ENCODE data around the gene KRTAP10-5. TPM values are rescaled to one million over a fixed set of nuclear protein-coding genes. Genes with fewer than 3 reads are reported as not detected.

Gene KRTAP10-5
- total RNA-seq, 1 donor from 2014 or later, result not detected

- H3K4me3 ChIP-seq (ENCODE audit: low read depth, low read length), result no peak overlapping the region
- no peak for DNase-seq (ENCODE audit: low read depth)
- TF ChIP-seq CTCF (conservative IDR thresholded peaks at IDR 0.05; ENCODE audit: low read depth, low read length), result no peak
Observed at GRCh38 chr21:44619886-44620285, 39.5 kb upstream of the KRTAP10-5 start.

DNA sequence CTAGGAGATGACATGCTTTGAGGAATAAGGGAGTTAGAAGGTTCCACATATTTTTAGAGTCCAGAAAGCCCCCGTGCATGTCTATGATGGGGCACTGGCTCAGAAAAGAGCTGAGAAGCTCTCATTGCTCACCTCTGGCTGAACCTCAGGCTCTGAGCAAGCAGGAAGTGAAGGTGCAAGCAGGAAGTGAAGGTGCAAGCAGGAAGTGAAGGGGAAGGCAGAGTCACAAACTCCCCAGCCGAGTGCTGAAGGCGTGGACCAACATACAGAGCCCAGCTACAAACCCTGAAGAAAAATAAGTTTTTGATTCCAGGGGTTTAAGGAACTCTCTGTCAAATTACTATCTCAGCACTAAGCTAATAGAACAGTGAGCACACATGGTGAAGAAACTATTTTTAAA is 38.5 kb upstream of the KRTAP10-5 start:
- no peak for TF ChIP-seq CTCF (conservative IDR thresholded peaks at IDR 0.05; ENCODE audit: low read depth, low read length)
- DNase-seq (ENCODE audit: low read depth), result no peak
- no peak overlapping the region for H3K4me3 ChIP-seq (ENCODE audit: low read depth, low read length)

DNA sequence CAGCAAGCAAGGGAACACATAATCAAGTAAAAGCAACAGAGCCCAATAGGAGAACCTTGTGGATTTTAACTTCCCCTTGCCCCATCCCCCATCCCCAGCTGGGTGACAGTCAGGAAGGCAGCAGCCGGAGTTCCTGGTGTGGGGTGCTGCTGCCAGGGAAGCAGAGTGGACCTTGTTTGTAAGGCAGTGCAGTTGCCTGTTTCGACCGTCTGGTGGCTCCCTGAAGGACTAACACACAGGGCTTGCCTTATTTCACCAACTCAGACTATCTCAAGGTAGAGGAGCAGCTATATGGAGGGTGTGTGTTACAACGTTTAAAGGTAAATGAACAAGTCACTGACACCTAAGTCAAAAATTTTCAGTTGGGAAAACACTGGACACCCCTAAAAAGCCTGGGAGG is 38.1 kb upstream of the KRTAP10-5 start:
- H3K4me3 ChIP-seq (ENCODE audit: low read depth, low read length), result no peak overlapping the region
- DNase-seq (ENCODE audit: low read depth), result no peak
- no peak for TF ChIP-seq CTCF (conservative IDR thresholded peaks at IDR 0.05; ENCODE audit: low read depth, low read length)

DNA sequence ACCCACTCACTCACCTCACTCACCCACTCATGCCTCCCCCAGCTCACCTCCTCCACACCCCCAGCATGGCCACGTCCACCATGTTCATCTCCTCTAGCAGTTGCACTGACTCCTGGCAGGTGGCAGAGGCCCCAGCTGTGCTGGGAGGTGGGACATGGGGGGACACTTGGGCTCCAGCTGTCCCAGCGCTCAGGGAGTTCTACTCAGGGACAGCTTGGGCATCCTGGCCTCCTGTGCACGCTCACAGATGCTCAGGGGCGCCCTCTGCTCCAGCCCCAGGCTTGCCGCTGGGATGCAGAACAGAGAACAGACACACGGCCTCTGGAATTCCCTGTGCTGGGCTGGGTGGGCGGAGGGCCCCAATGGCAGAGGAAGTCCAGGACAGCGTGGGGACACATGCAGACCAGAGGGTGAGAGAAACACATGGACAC is 36.7 kb upstream of the KRTAP10-5 start:
- TF ChIP-seq CTCF (conservative IDR thresholded peaks at IDR 0.05; ENCODE audit: low read depth, low read length), result no peak
- H3K4me3 ChIP-seq (ENCODE audit: low read depth, low read length), result no peak overlapping the region
- DNase-seq (ENCODE audit: low read depth), result no peak

- no peak for TF ChIP-seq CTCF (conservative IDR thresholded peaks at IDR 0.05; ENCODE audit: low read depth, low read length)
- H3K4me3 ChIP-seq (ENCODE audit: low read depth, low read length), result no peak overlapping the region
- DNase-seq (ENCODE audit: low read depth), result no peak
Observed at GRCh38 chr21:44616591-44616926, 36.2 kb upstream of the KRTAP10-5 start.

GRCh38 chr21:44615911-44616590 is 35.6 kb upstream of the KRTAP10-5 start:
- DNase-seq (ENCODE audit: low read depth), result no peak
- no peak for TF ChIP-seq CTCF (conservative IDR thresholded peaks at IDR 0.05; ENCODE audit: low read depth, low read length)
- H3K4me3 ChIP-seq (ENCODE audit: low read depth, low read length), result no peak overlapping the region

- DNase-seq (ENCODE audit: low read depth), result no peak
- H3K4me3 ChIP-seq (ENCODE audit: low read depth, low read length), result no peak overlapping the region
- no peak for TF ChIP-seq CTCF (conservative IDR thresholded peaks at IDR 0.05; ENCODE audit: low read depth, low read length)
Observed at GRCh38 chr21:44615466-44615865, 35.1 kb upstream of the KRTAP10-5 start.
